Neural cell (in vitro differentiated cells): ENCODE data around the gene KDM8.

Source experiments
- CTCF ChIP-seq: fragments of 450-650 bp; IDR thresholded peaks from 2 replicates; pipeline ENCODE4 v1.5.1; 2014; ENCODE audit warnings: antibody characterized with exemption, mild to moderate bottlenecking, moderate library complexity; ENCODE audit not compliant: poor library complexity, severe bottlenecking
- EZH2 ChIP-seq: fragments of 200-600, 300-800 bp; shearing (Covaris generic), sonication (generic); IDR thresholded peaks from 2 replicates; pipeline ENCODE4 v1.6.1; 2014; ENCODE audit warnings: antibody characterized with exemption, low read length, borderline replicate concordance, mild to moderate bottlenecking; ENCODE audit not compliant: insufficient read depth, poor library complexity, severe bottlenecking
- SMC3 ChIP-seq: fragments of 450-650 bp; conservative IDR thresholded peaks from 2 replicates; pipeline ENCODE4 v1.6.1; 2014; ENCODE audit warnings: antibody characterized with exemption, mild to moderate bottlenecking, moderate library complexity; ENCODE audit not compliant: poor library complexity

GRCh38 chr16:27218756-27219155 is 15.4 kb downstream of the KDM8 start:
- no peak for TF ChIP-seq CTCF
- TF ChIP-seq SMC3 = no peak
- no peak for TF ChIP-seq EZH2
